GM12892 (cell line): ENCODE measurements around the gene INSR.

Experiments used
- POLR2A ChIP-seq: IDR thresholded peaks from 2 replicates; pipeline ENCODE4 v1.6.1; 2011; ENCODE audit warnings: low read depth, low read length, control low read depth
- POLR2AphosphoS5 ChIP-seq: IDR thresholded peaks from 2 replicates; pipeline ENCODE4 v1.6.1; 2011; ENCODE audit warnings: low read depth, low read length, control low read depth
- TAF1 ChIP-seq: IDR thresholded peaks from 2 replicates; pipeline ENCODE4 v1.6.1; 2011; ENCODE audit warnings: low read depth, mild to moderate bottlenecking, control low read depth, low read length, borderline replicate concordance

DNA sequence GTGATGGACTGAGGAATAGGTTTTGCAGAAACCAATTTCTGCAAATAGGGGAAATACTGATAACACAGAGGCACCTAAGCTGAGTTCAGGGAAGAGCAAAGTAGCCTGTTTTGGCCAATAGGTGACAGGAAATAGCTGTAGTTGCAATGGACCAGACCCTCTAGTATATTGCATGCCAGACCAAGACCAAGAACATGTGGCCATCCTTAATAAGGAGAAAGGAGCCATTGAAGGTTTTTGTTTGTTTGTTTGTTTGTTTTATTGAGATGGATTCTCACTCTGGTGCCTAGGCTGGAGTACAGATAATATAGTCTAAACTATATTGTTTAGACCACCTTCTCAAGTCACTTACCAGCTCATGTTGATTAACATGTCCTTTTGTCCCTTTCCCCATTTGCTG is 123.2 kb downstream of the INSR start:
- no peak for TF ChIP-seq POLR2AphosphoS5
- TF ChIP-seq TAF1, result no peak
- no peak for TF ChIP-seq POLR2A
